GM12878 (cell line): ENCODE data around the gene IL10. TPM values are rescaled to one million over a fixed set of nuclear protein-coding genes. Genes with fewer than 3 reads are reported as not detected.

Experiments
- ATAC-seq: fragments of 200-7000 bp; cut with Tn5 transposase; 3 replicates; pipeline ENCODE4 v1.9.1; 2020; ENCODE audit warnings: mild to moderate bottlenecking, moderate library complexity
- BruUV-seq: library from RNA; stranded (reverse); fragments of 400-500 nt; replicated peaks from 2 replicates; lab custom pipeline; 2021; lab: Mats Ljungman, UMichigan
- CTCF ChIA-PET: fragments of 300-600 bp; sonication (Branson Sonifier 250); formaldehyde crosslinking; extraction: SDS; loops from one replicate; lab custom pipeline; 2021; ENCODE audit warnings: inconsistent platforms; lab: Yijun Ruan, JAX
- POLR2A ChIA-PET: fragments of 350-600 bp; formaldehyde crosslinking; extraction: SDS; loops from one replicate; lab custom pipeline; 2021; ENCODE audit warnings: inconsistent platforms; lab: Charles Lee
- RAD21 ChIA-PET: fragments of 300-600 bp; sonication (Branson Sonifier 250); formaldehyde crosslinking; loops from one replicate; lab custom pipeline; 2023; ENCODE audit warnings: antibody characterized with exemption; ENCODE audit not compliant: unreplicated experiment; lab: Charles Lee
- SMC1A ChIA-PET: fragments of 300-600 bp; sonication (Branson Sonifier 250); formaldehyde crosslinking; loops from one replicate; lab custom pipeline; 2023; ENCODE audit not compliant: unreplicated experiment, uncharacterized antibody; lab: Charles Lee
- DNase-seq: peaks from one replicate; pipeline ENCODE4 v3.0.0-alpha.2; 2011; ENCODE audit warnings: low read depth, low spot score
- FAIRE-seq: peaks from 3 replicates; lab custom pipeline; 2011; peaks lifted over from hg19 to GRCh38; lab: Jason Lieb, UNC
- H2AFZ ChIP-seq: 2 replicates; pipeline ENCODE4 v1.6.0; 2011; ENCODE audit warnings: low read depth, low read length, control low read depth; ENCODE audit not compliant: control insufficient read depth
- H3K27ac ChIP-seq: 2 replicates; pipeline ENCODE4 v1.5.1; 2011; ENCODE audit warnings: control low read depth; ENCODE audit not compliant: control insufficient read depth, insufficient read depth
- H3K27me3 ChIP-seq, 2 experiments: replicated peaks in 1 of 2; 2 replicates each; pipeline versions ENCODE4 v1.6.0 to v1.6.1; 2011; ENCODE audit warnings: low read length in 1 of 2; ENCODE audit not compliant: control insufficient read depth in 2 of 2, insufficient read depth in 2 of 2
- H3K36me3 ChIP-seq, 2 experiments: 2 replicates each; pipeline ENCODE4 v1.5.1; 2011; ENCODE audit warnings: low read length in 1 of 2; ENCODE audit not compliant: control insufficient read depth in 2 of 2, insufficient read depth in 2 of 2
- H3K4me1 ChIP-seq: 2 replicates; pipeline ENCODE4 v1.6.1; 2011; ENCODE audit warnings: mild to moderate bottlenecking, low read length, moderate library complexity, mixed read lengths; ENCODE audit not compliant: control insufficient read depth, insufficient read depth
- H3K4me2 ChIP-seq: 2 replicates; pipeline ENCODE4 v1.6.0; 2011; ENCODE audit warnings: control low read depth; ENCODE audit not compliant: control insufficient read depth, insufficient read depth
- H3K4me3 ChIP-seq: fragments of 200-600 bp; sonication (generic); 2 replicates; pipeline ENCODE4 v1.5.1; 2016
- H3K79me2 ChIP-seq: 2 replicates; pipeline ENCODE4 v1.6.0; 2011; ENCODE audit warnings: low read length; ENCODE audit not compliant: control insufficient read depth, insufficient read depth
- H3K9ac ChIP-seq: 2 replicates; pipeline ENCODE4 v1.8.0; 2011; ENCODE audit warnings: low read length, control low read depth, mixed read lengths; ENCODE audit not compliant: control insufficient read depth, insufficient read depth
- H3K9me3 ChIP-seq: replicated peaks from 3 replicates; pipeline ENCODE4 v1.5.1; 2011; ENCODE audit warnings: mild to moderate bottlenecking, low read length; ENCODE audit not compliant: control insufficient read depth, insufficient read depth
- H4K20me1 ChIP-seq: 2 replicates; pipeline ENCODE4 v1.6.0; 2011; ENCODE audit not compliant: control insufficient read depth, insufficient read depth
- BMI1 ChIP-seq: fragments of 450-650 bp; IDR thresholded peaks from 2 replicates; pipeline ENCODE4 v1.6.1; 2016; ENCODE audit warnings: mild to moderate bottlenecking, moderate library complexity, borderline replicate concordance
- CUX1 ChIP-seq: IDR thresholded peaks from 2 replicates; pipeline ENCODE4 v1.6.1; 2012; ENCODE audit warnings: improper control_type of control experiment, low read depth, low read length; ENCODE audit not compliant: insufficient replicate concordance
- ELK1 ChIP-seq: IDR thresholded peaks from 2 replicates; pipeline ENCODE4 v1.6.1; 2012; ENCODE audit warnings: low read depth, low read length, improper control_type of control experiment
- MAX ChIP-seq: IDR thresholded peaks from 2 replicates; pipeline ENCODE4 v1.6.1; 2012; ENCODE audit warnings: low read depth, low read length, improper control_type of control experiment
- NR2C1 ChIP-seq: fragments of 450-650 bp; IDR thresholded peaks from 2 replicates; pipeline ENCODE4 v1.6.1; 2017; ENCODE audit warnings: antibody characterized with exemption, mild to moderate bottlenecking, moderate library complexity
- POLR2AphosphoS5 ChIP-seq: IDR thresholded peaks from 2 replicates; pipeline ENCODE4 v1.6.1; 2011; ENCODE audit warnings: mild to moderate bottlenecking, low read length, inconsistent platforms
- RELA ChIP-seq: fragments of 450-650 bp; IDR thresholded peaks from 2 replicates; pipeline ENCODE4 v1.8.0; 2014; ENCODE audit warnings: borderline replicate concordance; ENCODE audit not compliant: partially characterized antibody
- SP1 ChIP-seq: IDR thresholded peaks from one replicate; pipeline ENCODE4 v1.6.1; 2011; ENCODE audit warnings: low read depth, low read length
- ZNF217 ChIP-seq: fragments of 450-650 bp; IDR thresholded peaks from 2 replicates; pipeline ENCODE4 v1.6.1; 2017; ENCODE audit warnings: antibody characterized with exemption, mild to moderate bottlenecking
- WGBS: methylation state at CpG from one replicate; pipeline ENCODE4 v1.1.6; 2016; ENCODE audit warnings: low lambda C conversion rate; ENCODE audit not compliant: insufficient replicate concordance, insufficient coverage; ENCODE audit errors: missing lambda C conversion rate; 5-methylcytosine and 5-hydroxymethylcytosine counted together
- in situ Hi-C: fragments of 300-500 bp; cut with MboI; formaldehyde crosslinking; loops from 9 replicates; pipeline ENCODE4 v1.14.3; 2018; ENCODE audit warnings: mixed read lengths
- intact Hi-C: fragments of 100-400 bp; cut with micrococcal nuclease; formaldehyde crosslinking; loops from one replicate; pipeline ENCODE4 v1.14.2; 2022; ENCODE audit not compliant: unreplicated experiment
- polyA plus RNA-seq, 11 experiments: library from polyadenylated mRNA; depleted of rRNA in 4 of 11; unstranded in 6 of 11; stranded (reverse) in 5 of 11; fragments of >200 nt; fragmentation: Nextera tagmentation in 4 of 11; fragmentation: Illumina TruSeq in 1 of 11; extraction: Ambion mirVana in 4 of 11; extraction: Trizol in 1 of 11; gene quantifications; 1 replicate in 1 of 11; 2 replicates in 10 of 11; pipeline versions ENCODE4 v1.2.1 to v1.2.3, GENCODE V29; 2011 to 2016; ENCODE audit warnings: inconsistent platforms in 2 of 11, missing spikeins in 2 of 11, low read depth in 1 of 11
- total RNA-seq, 4 experiments: library from RNA; depleted of rRNA in 3 of 4; stranded (reverse); fragments of >200 nt in 3 of 4; fragmentation: Illumina TruSeq in 1 of 4; extraction: Trizol in 1 of 4; gene quantifications; 2 replicates each; pipeline versions ENCODE4 v1.2.1 to v1.2.3, GENCODE V29; 2013 to 2021

The IL10 gene
- total and polyA plus RNA-seq, 10 of the 15 experiments (the other 5 are each of a cell fraction or from before 2014, with no cell fraction given), result 0.34 to 5.0 (median 1.1) TPM

GRCh38 chr1:206732508-206732907 is 39.8 kb downstream of the IL10 start:
- RAD21 ChIA-PET, result interaction anchor here (0.9 to 9.3 kb wide), 2 partner anchors 62 to 73 kb away, joined by 3 to 297 read pairs; no protein-coding TSS in a partner anchor
- Histone ChIP-seq H3K79me2 (peaks cover 6% of the 10 kb centered on the region), H2AFZ (no peak overlapping the region), H4K20me1 (peaks cover 3% of the 10 kb centered on the region), H3K27me3 (no peaks in the 10 kb centered on the region), H3K4me2 (no peak overlapping the region), H3K9ac (no peak overlapping the region), H3K27ac (no peak overlapping the region), H3K9me3 (no peaks in the 10 kb centered on the region), H3K36me3 (peaks cover 34 to 52% of the 10 kb centered on the region in 2 experiments)
- ATAC-seq, result no peak
- no peak for DNase-seq
- in situ Hi-C loops (no loop called here), intact Hi-C loops (no loop called here)
- SMC1A ChIA-PET, result interaction anchor here (4.6 to 6.4 kb wide), 3 partner anchors 37 to 180 kb away, joined by 41 to 417 read pairs (median 148); partner anchors contain the start of genes IL10 and IL19
- WGBS, result 90% methylated on average over 11 of the region's 11 CpGs
- POLR2A ChIA-PET, result no interaction called here
- CTCF ChIA-PET, result interaction anchor here (0.8 to 20.3 kb wide), 6 partner anchors 13 to 249 kb away, joined by 3 to 805 read pairs (median 63); no protein-coding TSS in a partner anchor
- BruUV-seq, result no TSS peak
- TF ChIP-seq ELK1 (no peak), BMI1 (no peak), NR2C1 (no peak), ZNF217 (no peak)
- TF ChIP-seq, all 136 proteins: peak for 0
- no peak for FAIRE-seq
- H3K4me1 ChIP-seq, result peaks cover 8% of the 10 kb centered on the region
- H3K4me3 ChIP-seq, result no peak overlapping the region

- Histone ChIP-seq H3K27me3 (no peaks in the 10 kb centered on the region), H3K4me2 (no peak overlapping the region), H3K36me3 (peaks cover 20 to 42% of the 10 kb centered on the region in 2 experiments), H3K9ac (no peak overlapping the region), H3K9me3 (no peaks in the 10 kb centered on the region), H3K4me1 (peaks cover 17% of the 10 kb centered on the region), H3K27ac (no peak overlapping the region), H3K4me3 (no peak overlapping the region), H3K79me2 (peaks cover 28% of the 10 kb centered on the region), H2AFZ (no peak overlapping the region), H4K20me1 (peaks cover 3% of the 10 kb centered on the region)
- WGBS, result 93% methylated on average over 3 of the region's 3 CpGs
- ChIA-PET CTCF (interaction anchor here (1.1 to 20.3 kb wide), 6 partner anchors 10 to 252 kb away, joined by 3 to 805 read pairs (median 6); no protein-coding TSS in a partner anchor), SMC1A (interaction anchor here (0.9 to 1.5 kb wide), 5 partner anchors 12 to 98 kb away, joined by 3 to 4 read pairs (median 3); no protein-coding TSS in a partner anchor), RAD21 (interaction anchor here (1.2 to 9.3 kb wide), 3 partner anchors 63 to 79 kb away, joined by 3 to 297 read pairs (median 35); no protein-coding TSS in a partner anchor), POLR2A (no interaction called here)
- BruUV-seq, result no TSS peak
- intact Hi-C loops, result loop anchor here (10.0 kb wide), 1 partner anchor 95 kb away; the partner anchor contains the start of gene DYRK3
- in situ Hi-C loops, result loop anchor here (5.0 kb wide), 2 partner anchors 183 to 248 kb away; no protein-coding TSS in a partner anchor
- DNase-seq (no peak), ATAC-seq (no peak), FAIRE-seq (no peak)
- TF ChIP-seq CUX1 (no peak), BMI1 (no peak), RELA (no peak), MAX (no peak), POLR2AphosphoS5 (no peak), SP1 (no peak)
These were observed 42.8 kb downstream of the IL10 start for GRCh38 chr1:206729507-206729906.
